GM18505 (cell line): Measurements from ENCODE around the gene LPCAT1.

Source experiments
- ATAC-seq: cut with Tn5 transposase; IDR thresholded peaks from one replicate; pipeline ENCODE4 v1.9.1; 2021; ENCODE audit not compliant: unreplicated experiment
- POLR2A ChIP-seq: IDR thresholded peaks from 4 replicates; pipeline ENCODE4 v1.6.1; 2011; ENCODE audit warnings: borderline replicate concordance; ENCODE audit not compliant: insufficient read depth, insufficient read length; ENCODE audit errors: extremely low read depth

LPCAT1 gene

GRCh38 chr5:1527533-1528205 is 3.9 kb upstream of the LPCAT1 start:
- ATAC-seq, result no peak
- no peak for TF ChIP-seq POLR2A

DNA sequence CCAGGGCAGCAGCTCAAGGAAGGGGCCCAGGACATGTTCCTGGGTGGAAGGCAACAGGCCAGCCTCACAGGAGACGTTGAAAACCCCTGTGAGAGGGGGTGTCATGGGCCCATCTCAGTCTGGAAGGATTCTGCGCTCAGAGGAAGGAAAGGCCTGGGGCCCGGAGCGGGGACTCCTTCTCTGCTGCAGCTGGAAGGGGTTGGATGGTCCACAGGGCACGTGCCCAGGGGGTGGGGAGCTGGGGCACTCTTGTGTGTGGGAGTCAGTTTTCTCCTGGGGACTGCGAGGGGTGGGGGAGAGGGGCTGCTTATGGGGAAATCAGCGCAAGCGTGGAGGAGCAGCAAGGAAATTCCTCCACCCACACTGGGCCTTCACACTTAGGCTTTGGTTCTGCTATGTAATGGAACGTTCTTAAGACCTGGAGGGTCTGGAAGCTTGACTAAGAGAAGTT is 2.9 kb upstream of the LPCAT1 start:
- ATAC-seq, result no peak
- no peak for TF ChIP-seq POLR2A

GRCh38 chr5:1526190-1526631 is 2.5 kb upstream of the LPCAT1 start:
- ATAC-seq, result no peak
- TF ChIP-seq POLR2A, result no peak

GRCh38 chr5:1525624-1526189 is 1.9 kb upstream of the LPCAT1 start:
- ATAC-seq, result no peak
- no peak for TF ChIP-seq POLR2A

DNA sequence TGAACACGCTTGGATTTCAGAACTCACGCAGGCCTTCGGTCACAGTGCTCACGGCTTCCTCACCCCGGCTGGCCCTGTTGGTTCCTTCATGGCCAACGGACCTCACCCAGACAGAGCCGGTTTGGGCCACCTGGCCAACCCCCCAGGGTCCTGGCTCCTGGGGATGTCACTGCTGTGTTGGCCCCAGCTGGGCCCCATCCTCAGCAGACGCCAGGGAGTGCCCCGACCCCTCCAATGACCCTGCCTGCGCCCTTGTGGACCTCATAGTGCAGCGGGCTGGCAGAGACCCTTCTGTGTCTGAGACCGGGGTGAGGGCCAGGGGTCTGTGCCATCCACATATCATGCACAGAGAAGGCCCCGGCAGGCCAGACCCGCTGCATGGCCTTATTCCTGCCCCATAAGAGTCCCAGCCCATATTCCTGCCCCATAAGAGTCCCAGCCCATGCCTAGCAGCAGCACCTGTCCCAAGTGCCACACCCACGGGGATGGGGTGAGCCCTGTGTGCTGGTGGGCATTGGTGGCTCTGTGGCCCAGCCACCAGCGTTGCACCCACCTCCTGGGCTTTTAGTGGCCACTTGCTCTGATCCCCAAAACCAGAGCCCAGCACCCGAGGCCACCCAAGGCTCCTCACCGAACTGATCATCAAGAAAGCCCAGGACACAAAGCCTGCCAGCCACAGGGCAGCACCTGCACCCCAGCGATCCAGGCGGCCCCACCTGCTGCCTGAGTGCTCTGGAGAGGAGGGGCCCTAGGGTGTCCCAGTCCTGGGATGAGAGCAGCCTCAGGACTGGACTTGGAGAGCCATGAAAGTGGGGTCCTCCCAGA is 1.3 kb upstream of the LPCAT1 start:
- ATAC-seq, result no peak
- no peak for TF ChIP-seq POLR2A

DNA sequence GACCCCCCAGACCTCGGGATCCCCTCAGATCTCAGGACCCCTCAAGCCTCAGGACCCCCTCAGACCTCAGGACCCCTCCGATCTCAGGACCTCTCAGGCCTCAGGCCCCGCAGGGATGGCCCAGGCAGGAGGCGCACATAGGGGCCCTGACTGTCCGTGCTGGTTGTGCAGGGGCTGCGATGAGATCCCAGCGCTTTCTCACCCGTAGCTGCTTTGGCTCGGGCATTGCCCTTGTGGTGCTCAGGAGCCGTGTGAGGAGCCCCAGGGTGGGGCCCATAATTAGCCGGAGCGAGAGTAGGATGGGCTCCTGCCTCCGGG is 680 bp upstream of the LPCAT1 start:
- ATAC-seq, result no peak
- TF ChIP-seq POLR2A, result no peak

GRCh38 chr5:1523480-1523792 is 324 bp downstream of the LPCAT1 start:
- TF ChIP-seq POLR2A, result no peak
- ATAC-seq, result peak; percentile 32

- no peak for ATAC-seq
- no peak for TF ChIP-seq POLR2A
These were observed 920 bp downstream of the LPCAT1 start for GRCh38 chr5:1522601-1523479.

DNA sequence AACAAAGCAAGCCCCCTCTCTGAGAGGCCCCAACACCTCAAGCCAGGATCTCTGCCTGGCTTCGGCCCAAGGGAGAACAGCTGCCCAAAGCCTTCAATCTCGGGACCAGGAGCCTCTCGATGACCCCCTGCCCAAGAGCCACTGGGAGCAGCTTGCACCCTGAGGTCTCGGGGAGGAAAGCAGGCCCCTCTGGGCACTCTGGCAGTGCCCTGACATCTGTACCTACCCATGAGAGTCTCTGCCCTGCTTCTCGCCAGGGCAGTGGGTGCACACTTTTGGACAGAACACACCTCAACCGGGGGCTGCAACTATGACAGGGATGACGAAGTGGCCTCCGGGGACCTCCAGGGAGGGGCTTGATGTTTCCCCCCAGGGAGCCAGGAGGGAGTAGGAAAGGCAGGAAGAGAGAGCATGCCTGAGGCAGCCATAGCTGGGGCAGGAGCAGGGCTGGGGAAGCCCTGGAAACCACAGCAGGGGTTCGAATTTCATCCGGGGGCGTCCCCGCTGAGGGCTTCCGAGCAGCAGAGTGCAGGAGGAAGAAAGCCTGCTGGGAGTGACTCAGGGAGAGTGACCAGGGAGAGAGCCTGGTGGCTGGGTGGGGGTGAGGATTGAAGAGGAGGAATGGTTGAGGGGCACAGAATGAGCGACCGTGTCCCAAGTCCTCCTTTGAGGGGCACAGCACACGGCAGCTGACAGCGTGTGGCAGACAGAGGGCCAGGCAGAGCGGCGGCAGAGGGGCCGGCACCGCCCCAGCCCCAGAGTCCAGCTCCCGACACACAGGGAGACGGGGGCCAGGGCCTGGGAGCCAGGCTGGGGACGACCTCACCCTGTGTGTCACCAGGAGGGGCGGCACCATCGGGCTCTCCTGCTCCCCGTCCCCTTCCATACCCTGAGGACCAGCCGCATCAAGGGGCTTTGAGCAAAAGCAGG is 1.8 kb downstream of the LPCAT1 start:
- TF ChIP-seq POLR2A, result no peak
- ATAC-seq, result no peak

DNA sequence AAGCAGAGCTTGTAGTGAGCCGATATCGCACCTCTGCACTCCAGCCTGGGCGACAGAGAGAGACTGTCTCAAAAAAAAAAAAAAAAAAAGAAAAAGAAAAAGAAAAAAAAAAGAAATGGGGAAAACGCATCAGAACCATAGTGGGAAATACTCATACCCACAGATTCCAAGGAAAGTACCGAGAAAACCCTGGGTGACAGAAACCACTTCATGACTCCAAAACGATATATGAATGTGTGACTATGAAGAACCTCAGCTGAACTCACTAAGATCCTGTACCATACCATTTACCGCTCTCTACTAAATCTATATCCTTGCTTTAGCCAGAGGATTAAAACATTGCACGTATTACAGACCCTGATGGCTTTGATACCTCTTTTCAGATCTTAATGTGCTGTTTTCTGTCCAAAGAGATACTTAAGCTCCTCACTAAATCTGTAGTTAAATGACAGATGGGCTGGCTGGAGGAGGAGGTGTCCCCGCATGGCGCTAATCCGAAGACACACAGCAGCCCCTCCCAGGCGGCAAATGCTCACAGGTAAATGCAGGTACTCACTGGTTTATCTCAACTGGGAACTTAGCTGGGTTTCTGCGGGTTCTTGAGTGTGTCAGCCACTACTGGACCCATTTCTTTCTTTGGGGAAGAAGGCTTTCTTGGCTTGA is 2.8 kb downstream of the LPCAT1 start:
- ATAC-seq, result no peak
- TF ChIP-seq POLR2A, result no peak

DNA sequence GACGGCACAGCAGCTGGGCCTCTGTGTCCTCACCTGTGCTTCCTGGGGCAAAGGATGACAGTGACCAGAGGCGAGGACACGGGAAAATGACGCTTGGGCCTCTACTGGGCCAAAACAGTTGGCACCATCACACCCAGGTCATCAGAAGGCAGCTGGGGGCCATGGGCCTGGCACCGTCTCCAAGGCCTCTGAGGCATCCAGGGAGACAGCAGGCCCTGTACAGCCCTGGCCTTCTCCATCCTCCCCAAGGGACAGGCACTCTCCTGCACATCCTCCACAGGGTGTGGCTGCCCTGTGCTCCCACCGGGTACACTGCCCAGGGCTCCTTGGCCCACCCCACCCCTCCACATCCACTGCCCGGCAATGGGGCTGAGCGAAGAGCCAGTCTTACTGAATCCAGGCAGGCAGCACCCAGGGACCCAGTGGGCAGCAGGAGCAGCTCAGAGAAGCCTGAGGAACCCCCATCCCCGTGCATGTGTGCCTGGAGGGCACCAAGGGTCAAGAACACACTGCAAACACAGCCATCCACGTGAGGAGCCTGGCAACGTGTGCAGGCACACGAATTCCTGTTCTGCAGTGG is 4.0 kb downstream of the LPCAT1 start:
- ATAC-seq, result no peak
- no peak for TF ChIP-seq POLR2A

- no peak for TF ChIP-seq POLR2A
- no peak for ATAC-seq
These were observed 5.9 kb downstream of the LPCAT1 start for GRCh38 chr5:1517838-1518237.
